HG03097 (cell line): ENCODE results near the gene RFESD.

ENCODE experiments used
- ATAC-seq: cut with Tn5 transposase; IDR thresholded peaks from one replicate; pipeline ENCODE4 v1.9.1; 2021; ENCODE audit not compliant: unreplicated experiment, low FRiP score

RFESD gene

GRCh38 chr5:95660060-95660459 lies 13.5 kb downstream of the RFESD start:
- no peak for ATAC-seq

DNA sequence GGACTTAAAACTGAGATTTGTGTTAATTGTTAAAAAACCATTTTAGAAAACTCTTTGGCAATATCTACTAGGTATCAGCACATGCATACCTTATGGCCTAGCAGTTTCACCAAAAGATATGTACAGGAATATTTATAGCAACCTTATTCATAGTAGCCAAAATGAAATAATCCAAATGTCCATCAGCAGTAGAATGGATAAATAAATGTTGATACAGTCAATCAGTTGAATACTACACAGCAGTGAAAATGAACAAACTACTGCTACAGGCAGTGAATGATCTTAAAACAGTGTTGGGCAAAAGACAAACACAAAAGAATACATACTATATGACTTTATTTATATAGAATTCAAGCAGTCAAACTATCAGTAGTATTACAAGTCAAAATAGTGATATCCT lies 16.4 kb downstream of the RFESD start:
- ATAC-seq, result no peak

DNA sequence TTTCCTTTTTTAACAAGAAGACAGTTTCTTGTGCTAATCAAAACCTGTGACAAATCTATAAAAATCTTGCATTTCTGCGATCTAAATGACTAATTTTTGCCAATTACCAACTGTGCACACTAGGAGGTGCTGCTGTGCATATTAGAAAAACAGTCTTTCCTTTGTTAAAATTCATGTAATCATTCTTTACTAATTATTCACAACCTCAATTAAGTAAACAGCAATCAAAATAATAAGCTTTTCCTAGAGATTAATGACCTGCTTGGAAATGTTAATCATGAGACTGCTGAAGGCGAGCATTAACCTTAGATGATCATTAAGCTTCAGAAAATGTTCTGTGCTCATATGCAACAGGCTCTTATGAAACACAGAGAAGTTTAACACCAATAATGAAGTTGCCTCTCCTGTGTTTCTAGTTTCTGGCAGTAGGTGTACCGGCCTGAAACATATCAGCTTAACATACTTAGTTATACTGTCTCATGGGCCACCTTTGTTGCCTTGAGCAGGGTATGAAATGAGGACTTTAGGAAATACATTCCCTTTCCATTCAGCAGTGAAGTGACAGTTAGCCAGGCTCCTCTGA lies 17.7 kb downstream of the RFESD start:
- no peak for ATAC-seq

DNA sequence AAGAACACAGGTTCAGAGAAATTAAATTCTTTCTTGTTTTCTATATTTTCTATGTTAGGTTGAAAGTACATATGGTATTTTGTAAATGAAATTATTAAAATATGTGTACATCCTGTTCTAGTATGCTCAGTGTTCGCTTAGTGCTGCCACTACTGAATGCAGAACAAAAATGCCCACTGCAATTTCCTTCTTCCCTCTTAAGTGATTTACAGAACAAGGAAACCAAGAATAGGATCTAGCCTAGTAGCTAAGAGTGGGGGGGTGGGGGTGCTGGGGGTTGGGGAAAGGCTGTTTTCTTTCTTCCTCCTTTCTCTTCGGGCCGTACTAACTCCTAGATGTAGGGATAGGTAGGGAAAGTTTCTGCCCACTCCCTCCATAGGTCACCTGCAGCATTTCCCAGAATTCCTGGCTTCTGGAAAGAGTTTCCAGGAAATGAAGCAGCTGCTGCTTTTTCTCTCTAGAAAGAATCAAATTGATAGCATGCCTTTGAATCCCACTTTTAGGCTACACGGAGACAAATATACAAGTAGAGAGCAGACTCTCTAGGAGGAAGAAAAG lies 20.6 kb downstream of the RFESD start:
- no peak for ATAC-seq

- no peak for ATAC-seq
Measured at GRCh38 chr5:95667678-95668077, 21.1 kb downstream of the RFESD start.

DNA sequence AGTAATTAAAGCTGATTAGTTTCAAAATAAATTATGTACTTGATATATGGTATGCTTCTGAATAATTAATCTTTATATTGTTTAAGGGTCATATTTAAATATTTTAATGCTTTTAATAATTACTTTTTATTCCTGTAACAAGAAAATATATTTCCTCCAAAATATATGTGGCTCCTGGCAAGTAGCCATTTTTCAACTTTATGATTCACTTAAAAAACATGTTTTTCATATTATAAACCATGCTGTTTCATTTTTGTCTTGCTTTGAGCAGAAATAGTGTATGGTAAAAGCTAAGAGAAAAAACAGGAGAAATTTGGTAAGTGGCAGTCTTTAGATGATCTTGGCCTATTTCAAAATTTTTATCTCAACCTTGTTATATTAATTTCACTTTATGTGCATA lies 21.6 kb downstream of the RFESD start:
- ATAC-seq, result no peak

- no peak for ATAC-seq
Measured at GRCh38 chr5:95668728-95669127, 22.2 kb downstream of the RFESD start.

- ATAC-seq, result no peak
Measured at GRCh38 chr5:95669540-95669939, 23.0 kb downstream of the RFESD start.

DNA sequence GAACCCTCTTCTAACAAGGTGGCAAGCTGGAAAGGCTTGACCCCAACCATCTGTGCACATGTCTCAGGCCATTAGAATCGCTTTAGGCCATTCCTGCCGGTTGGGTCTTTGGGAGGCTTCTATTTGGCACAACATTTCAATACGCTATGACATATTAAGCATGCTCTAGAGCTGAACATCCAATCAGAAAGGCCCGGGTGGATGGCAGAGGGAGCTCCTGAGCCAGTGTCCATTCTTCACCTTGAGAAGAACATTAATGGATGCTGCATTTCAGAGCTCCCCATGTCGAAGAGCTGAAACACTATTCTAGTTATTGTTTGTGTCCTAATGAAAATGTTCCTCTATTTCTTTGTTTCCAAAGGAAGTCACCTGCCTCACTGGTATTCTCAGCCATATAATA lies 23.4 kb downstream of the RFESD start:
- no peak for ATAC-seq

DNA sequence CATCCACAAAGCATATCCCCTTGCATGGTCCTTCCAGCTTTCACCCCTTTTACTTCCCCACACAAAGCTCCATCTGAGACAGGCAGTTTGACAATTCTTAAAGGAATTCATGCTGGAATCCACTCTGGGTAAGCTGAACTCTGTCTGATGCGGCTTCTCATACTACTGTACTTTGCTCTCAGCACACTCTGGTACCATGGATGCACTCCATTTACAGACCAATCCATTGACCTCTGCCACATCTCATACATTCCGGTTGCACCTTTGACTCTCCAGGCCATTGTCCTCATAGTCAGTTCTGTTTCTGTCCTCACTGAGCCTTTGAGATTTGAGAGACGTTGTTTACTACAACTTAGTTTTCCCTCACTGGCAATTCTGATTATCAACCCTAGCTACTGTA lies 24.0 kb downstream of the RFESD start:
- no peak for ATAC-seq

- no peak for ATAC-seq
Measured at GRCh38 chr5:95671826-95672225, 25.2 kb downstream of the RFESD start.

GRCh38 chr5:95672641-95673040 lies 26.1 kb downstream of the RFESD start:
- no peak for ATAC-seq

DNA sequence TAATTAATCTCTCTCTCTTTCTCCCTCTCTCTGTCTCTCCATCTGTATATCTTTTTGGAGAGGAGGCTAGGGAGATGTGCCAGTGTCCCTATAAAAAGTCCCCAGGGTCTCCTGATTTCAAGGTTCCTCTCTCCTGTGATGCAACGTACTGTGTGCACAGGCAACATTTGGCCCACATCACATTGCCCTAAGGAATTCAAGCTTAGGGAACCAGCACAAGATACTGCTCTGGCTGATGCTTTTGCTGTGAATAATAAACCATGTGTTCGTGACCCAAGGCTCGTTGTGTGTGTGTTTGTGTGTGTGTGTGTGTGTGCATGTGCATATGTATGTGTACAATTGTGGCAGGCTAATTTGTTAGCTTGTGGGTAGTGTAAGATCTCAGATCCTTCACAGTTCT lies 26.5 kb downstream of the RFESD start:
- no peak for ATAC-seq

- ATAC-seq, result no peak
Measured at GRCh38 chr5:95682891-95683290, 36.3 kb downstream of the RFESD start, which contains the start of gene SPATA9. SPATA9 (minus strand) TSS chr5:95682991; CDS start chr5:95682854, 137 bp downstream.

DNA sequence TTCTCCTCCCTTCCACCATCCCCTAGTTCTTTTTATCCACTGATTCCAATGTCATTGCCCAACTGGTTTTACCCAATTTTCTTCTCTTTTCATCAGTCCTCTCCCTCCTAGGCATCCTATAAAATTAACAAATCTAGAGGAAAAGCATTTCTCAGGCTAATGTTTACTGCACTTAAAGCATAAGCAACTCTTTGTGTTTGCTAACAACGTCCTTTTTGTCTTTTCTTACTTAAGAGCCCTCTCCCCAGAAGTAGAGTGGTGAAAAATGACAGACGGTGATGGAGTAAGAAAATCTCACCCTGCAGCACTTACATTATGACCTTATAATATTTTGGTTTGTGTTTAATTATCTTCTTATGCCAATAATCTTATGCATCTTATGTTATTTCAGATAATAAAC lies 37.8 kb downstream of the RFESD start:
- ATAC-seq, result no peak

DNA sequence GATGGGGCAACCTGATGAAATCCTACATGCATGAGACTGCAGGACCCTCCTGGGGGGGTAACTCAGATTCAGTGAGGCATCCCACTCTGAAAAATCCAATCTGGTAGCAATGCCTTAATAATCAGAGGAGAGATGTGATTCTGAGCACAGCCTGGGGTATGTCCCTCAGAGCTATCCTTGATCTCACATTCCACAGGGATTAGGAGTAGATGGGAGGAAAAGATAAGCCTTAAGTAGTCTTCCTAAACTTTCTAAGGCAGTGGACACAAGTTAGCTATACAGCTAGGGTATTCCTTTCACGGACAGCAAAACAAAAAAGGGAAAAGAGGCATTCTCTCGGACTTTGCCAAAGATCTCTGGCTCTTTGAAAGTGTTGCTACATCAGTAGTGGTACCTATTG lies 40.1 kb downstream of the RFESD start:
- no peak for ATAC-seq

DNA sequence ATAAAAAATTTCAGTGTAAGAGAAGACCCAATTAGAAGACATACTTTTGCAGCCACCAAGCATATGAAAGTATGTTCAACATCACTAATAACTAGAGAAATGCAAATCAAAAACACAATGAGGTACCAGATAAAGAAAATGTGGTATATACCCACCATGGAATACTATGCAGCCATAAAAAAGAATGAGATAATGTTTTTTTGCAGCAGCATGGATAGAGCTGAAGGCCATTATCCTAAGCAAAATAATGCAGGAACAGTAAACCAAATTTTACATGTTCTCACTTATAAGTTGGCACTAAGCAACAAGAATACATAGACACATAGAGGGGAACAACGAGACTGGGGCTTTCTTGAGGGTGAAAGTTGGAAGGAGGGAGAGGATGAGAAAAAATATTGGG lies 43.1 kb downstream of the RFESD start:
- no peak for ATAC-seq

- no peak for ATAC-seq
Measured at GRCh38 chr5:95690333-95690732, 43.8 kb downstream of the RFESD start.

DNA sequence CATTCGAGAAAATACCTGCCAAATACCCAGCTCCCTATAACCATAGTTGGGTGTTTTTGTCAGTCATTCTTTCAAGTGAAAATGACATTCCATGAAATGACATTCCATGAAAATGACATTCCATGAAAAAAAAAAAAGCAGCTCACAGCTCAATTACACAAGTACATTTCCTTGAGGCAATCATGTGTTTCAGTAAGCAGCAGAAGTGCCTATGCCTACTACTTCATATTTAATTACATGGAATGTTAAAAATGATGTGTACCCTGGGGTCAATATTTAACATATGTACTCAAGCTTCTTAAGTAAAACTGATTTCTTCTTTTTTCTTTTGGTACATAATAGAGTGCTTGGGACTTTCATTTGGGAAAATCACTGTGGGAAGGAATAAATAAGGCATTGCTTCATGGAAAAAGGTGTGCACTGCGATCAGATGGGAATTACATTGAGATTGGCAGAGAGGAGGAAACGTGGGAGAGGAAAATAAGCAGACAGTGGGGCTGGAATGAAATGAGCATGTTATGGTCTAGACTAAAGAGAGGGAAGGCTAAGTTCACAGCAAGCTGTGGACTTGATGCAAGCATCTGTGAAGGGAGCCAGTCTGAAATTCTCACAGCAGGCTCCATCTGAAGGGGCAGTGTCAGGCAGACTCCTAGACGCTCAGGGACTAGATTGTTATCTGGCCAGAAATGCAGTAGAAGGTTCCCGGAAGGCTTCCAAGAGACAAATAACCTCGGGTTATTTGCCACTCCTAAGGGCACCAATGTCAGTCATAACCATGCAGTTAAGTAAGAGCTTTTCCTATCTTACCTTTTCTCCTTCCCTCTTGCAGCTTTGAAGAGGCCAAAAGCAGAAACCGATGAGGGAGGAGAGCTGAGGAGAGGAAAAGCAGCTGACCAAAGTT lies 51.5 kb downstream of the RFESD start:
- ATAC-seq, result no peak

DNA sequence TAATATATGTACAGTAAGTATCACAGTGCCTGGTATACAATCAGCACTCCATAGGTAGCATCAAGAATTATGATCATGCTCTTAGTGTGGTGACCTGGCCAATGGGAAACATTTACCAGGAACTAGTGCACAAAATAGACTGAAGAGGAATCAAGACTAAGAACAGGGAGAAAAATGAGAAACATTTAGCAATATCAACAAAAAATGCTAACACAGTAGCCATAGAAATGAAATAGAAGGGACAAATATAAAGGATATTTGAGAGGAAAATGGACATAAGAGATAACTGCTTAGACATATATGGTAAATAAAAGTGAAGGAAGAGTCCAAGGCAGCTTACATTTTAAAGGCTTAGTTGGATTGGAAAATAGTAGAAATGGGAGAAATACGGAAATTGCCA lies 52.8 kb downstream of the RFESD start:
- ATAC-seq, result no peak

- no peak for ATAC-seq
Measured at GRCh38 chr5:95701074-95701473, 54.5 kb downstream of the RFESD start.

DNA sequence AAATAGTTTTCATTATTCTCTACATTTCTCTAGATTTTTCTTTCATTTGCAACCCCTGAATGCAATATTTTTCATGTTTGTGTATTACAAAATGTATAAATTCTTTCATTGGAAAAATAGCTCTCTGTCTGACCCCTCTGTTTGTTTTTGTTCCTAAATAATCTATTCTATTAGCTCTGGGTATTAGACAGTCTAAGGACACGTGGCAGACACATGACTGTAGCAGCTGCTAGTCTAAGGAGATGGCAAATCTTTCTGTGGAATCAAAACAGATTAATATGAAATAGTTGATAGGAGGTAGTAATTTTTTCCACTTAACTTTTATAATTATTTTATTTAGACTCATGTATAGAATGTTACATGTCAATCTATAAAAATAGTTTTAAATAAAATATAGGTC lies 57.6 kb downstream of the RFESD start:
- ATAC-seq, result no peak
